Left lobe of liver (tissue), 2 donors: ENCODE data around the gene ALPG. TPM values are rescaled to one million over a fixed set of nuclear protein-coding genes. Genes with fewer than 3 reads are reported as not detected.
"Not testable (repeated sequence)": the region's sequence is repeated elsewhere in the genome, so short reads cannot be mapped to it uniquely, and the experiment has no call there.

ENCODE experiments used
- ATAC-seq: fragments of 200-7000 bp; cut with Tn5 transposase; one replicate; pipeline ENCODE4 v1.9.1; 2020; ENCODE audit warnings: mild to moderate bottlenecking, moderate library complexity
- DNase-seq: peaks from one replicate; pipeline ENCODE4 v3.0.0-alpha.2; 2020; ENCODE audit warnings: low spot score
- total RNA-seq: library from RNA; stranded (reverse); gene quantifications from one replicate; pipeline ENCODE4 v1.2.1, GENCODE V29; 2021
- donor health status: DM: no; HTN: no; CAD: no; lungs with moderate emphysema.
- donor health status: DM: no; HTN: yes; CAD: no.

ALPG gene
- total RNA-seq, 1 donor from 2014 or later = not detected

- DNase-seq, ATAC-seq: not testable (repeated sequence)
Observed at GRCh38 chr2:232394431-232394830, 12.2 kb upstream of the ALPG start.

- ATAC-seq (no peak), DNase-seq (no peak)
Observed at GRCh38 chr2:232395586-232395985, 11.1 kb upstream of the ALPG start.

GRCh38 chr2:232396683-232397082, 10.0 kb upstream of the ALPG start:
- DNase-seq (no peak), ATAC-seq (no peak)

GRCh38 chr2:232398293-232399034, 8.2 kb upstream of the ALPG start:
- no peak for DNase-seq
- ATAC-seq = no peak

- ATAC-seq = no peak
- no peak for DNase-seq
Observed at GRCh38 chr2:232400256-232401015, 6.2 kb upstream of the ALPG start.

- ATAC-seq = no peak
- DNase-seq = no peak
Observed at GRCh38 chr2:232402518-232402917, 4.1 kb upstream of the ALPG start.

- DNase-seq = no peak
- no peak for ATAC-seq
Observed at GRCh38 chr2:232405943-232406510, 617 bp upstream of the ALPG start.

GRCh38 chr2:232407428-232408150, 945 bp downstream of the ALPG start:
- DNase-seq, ATAC-seq: not testable (repeated sequence)

GRCh38 chr2:232408269-232408668, 1.6 kb downstream of the ALPG start:
- ATAC-seq, DNase-seq: not testable (repeated sequence)

GRCh38 chr2:232409617-232410016, 3.0 kb downstream of the ALPG start:
- DNase-seq, ATAC-seq: not testable (repeated sequence)

- ATAC-seq (no peak), DNase-seq (no peak)
Observed at GRCh38 chr2:232410238-232410900, 3.7 kb downstream of the ALPG start.

GRCh38 chr2:232411901-232412629, 5.4 kb downstream of the ALPG start:
- DNase-seq (no peak), ATAC-seq (no peak)

GRCh38 chr2:232412986-232413385, 6.3 kb downstream of the ALPG start:
- DNase-seq (no peak), ATAC-seq (no peak)

- no peak for ATAC-seq
- DNase-seq = no peak
Observed at GRCh38 chr2:232415138-232415690, 8.6 kb downstream of the ALPG start.

GRCh38 chr2:232415736-232416520, 9.3 kb downstream of the ALPG start:
- DNase-seq (no peak), ATAC-seq (no peak)

GRCh38 chr2:232416521-232417470, 10.2 kb downstream of the ALPG start:
- ATAC-seq (no peak), DNase-seq (no peak)

GRCh38 chr2:232417489-232417888, 10.8 kb downstream of the ALPG start:
- ATAC-seq (no peak), DNase-seq (no peak)

- no peak for DNase-seq
- no peak for ATAC-seq
Observed at GRCh38 chr2:232418056-232418455, 11.4 kb downstream of the ALPG start.
